Fibroblast of lung (primary cell): ENCODE data around the gene PDXK. TPM values are rescaled to one million over a fixed set of nuclear protein-coding genes. Genes with fewer than 3 reads are reported as not detected.

ENCODE experiments used
- DNase-seq, 2 donors: peaks; one replicate each; pipeline versions ENCODE4 v3.0.0 to v3.0.0-alpha.2; 2010; ENCODE audit warnings: low read depth in 2 of 2
- H2AFZ ChIP-seq: 2 replicates; pipeline ENCODE4 v1.5.1; 2012; ENCODE audit warnings: low read length, control low read depth, inconsistent platforms
- H3K27ac ChIP-seq: 2 replicates; pipeline ENCODE4 v1.5.1; 2011; ENCODE audit warnings: low read length, control low read depth; ENCODE audit not compliant: insufficient read depth
- H3K27me3 ChIP-seq: 2 replicates; pipeline ENCODE4 v1.5.1; 2011; ENCODE audit warnings: mild to moderate bottlenecking, low read length; ENCODE audit not compliant: control insufficient read depth, insufficient read depth
- H3K36me3 ChIP-seq: 2 replicates; pipeline ENCODE4 v1.5.1; 2011; ENCODE audit warnings: low read length; ENCODE audit not compliant: control insufficient read depth, insufficient read depth
- H3K4me1 ChIP-seq: 2 replicates; pipeline ENCODE4 v1.5.1; 2011; ENCODE audit warnings: low read length; ENCODE audit not compliant: control insufficient read depth, insufficient read depth; ENCODE audit errors: extremely low read depth
- H3K4me2 ChIP-seq: 2 replicates; pipeline ENCODE4 v1.5.1; 2011; ENCODE audit warnings: low read length, control low read depth; ENCODE audit not compliant: insufficient read depth; ENCODE audit errors: extremely low read depth
- H3K4me3 ChIP-seq, 4 experiments: fragments of 200-600 bp in 1 of 4; sonication (generic) in 1 of 4; replicated peaks in 1 of 4; 2 replicates each; pipeline ENCODE4 v1.5.1; 2011 to 2016; ENCODE audit warnings: low read length in 4 of 4, low read depth in 3 of 4, mild to moderate bottlenecking in 3 of 4, control low read depth in 2 of 4, inconsistent platforms in 1 of 4, mixed read lengths in 1 of 4; ENCODE audit not compliant: insufficient read depth in 1 of 4; ENCODE audit errors: control extremely low read depth in 1 of 4
- H3K79me2 ChIP-seq: 2 replicates; pipeline ENCODE4 v1.5.1; 2012; ENCODE audit warnings: mild to moderate bottlenecking, low read length, inconsistent platforms; ENCODE audit not compliant: control insufficient read depth, insufficient read depth
- H3K9ac ChIP-seq: 2 replicates; pipeline ENCODE4 v1.5.1; 2011; ENCODE audit warnings: mild to moderate bottlenecking, low read length, control low read depth; ENCODE audit not compliant: insufficient read depth
- H3K9me3 ChIP-seq: 2 replicates; pipeline ENCODE4 v1.5.1; 2012; ENCODE audit warnings: low read depth, low read length; ENCODE audit not compliant: control insufficient read depth, insufficient read depth
- H4K20me1 ChIP-seq: 2 replicates; pipeline ENCODE4 v1.5.1; 2011; ENCODE audit warnings: low read length; ENCODE audit not compliant: control insufficient read depth, insufficient read depth; ENCODE audit errors: extremely low read depth
- EZH2 ChIP-seq: IDR thresholded peaks from 2 replicates; pipeline ENCODE4 v1.5.1; 2012; ENCODE audit warnings: low read length, control low read depth, mild to moderate bottlenecking; ENCODE audit errors: missing control alignments
- polyA plus RNA-seq, 2 donors: library from polyadenylated mRNA; depleted of rRNA in 1 of 2; stranded (reverse) in 1 of 2; unstranded in 1 of 2; fragments of >200 nt; gene quantifications; 2 replicates each; pipeline ENCODE4 v1.2.1, GENCODE V29; 2011 to 2012; ENCODE audit warnings: missing spikeins in 1 of 2
- total RNA-seq: library from RNA; depleted of rRNA; stranded (reverse); fragments of >200 nt; gene quantifications from 2 replicates; pipeline ENCODE4 v1.2.1, GENCODE V29; 2014
- TF ChIP-seq, protein P1 (sequence below), 2 donors: IDR thresholded peaks in 1 of 2; conservative IDR thresholded peaks in 1 of 2; 1 replicate in 1 of 2; 2 replicates in 1 of 2; pipeline ENCODE4 v1.5.1; 2011 to 2012; ENCODE audit warnings: low read length in 2 of 2, control low read depth in 1 of 2, inconsistent platforms in 1 of 2, low read depth in 1 of 2, mild to moderate bottlenecking in 1 of 2

The PDXK gene
- total and polyA plus RNA-seq, 2 donors (not counting 1 experiment from before 2014, with no cell fraction given): 47.4 to 146 TPM

DNA sequence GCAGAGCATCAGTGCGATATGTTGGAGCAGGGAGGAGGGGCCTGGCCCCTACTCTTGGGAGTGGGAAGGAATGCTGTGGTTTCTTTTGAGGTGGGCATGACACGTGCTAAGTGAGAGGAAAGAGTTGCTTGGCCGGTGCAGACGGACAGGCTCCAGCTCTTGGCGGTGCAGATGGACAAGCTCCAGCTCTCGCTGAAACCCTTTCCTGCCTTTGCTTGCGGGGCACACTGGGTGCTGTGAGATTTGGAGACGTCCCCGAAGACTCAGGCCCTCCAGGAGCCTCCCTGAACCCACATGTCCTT lies 15.9 kb downstream of the PDXK start:
- no peak overlapping the region for H3K4me3 ChIP-seq
- no peaks in the 10 kb centered on the region for H3K27me3 ChIP-seq
- H3K79me2 ChIP-seq: peaks cover 26% of the 10 kb centered on the region
- peak overlapping the region; percentile 81 for H3K27ac ChIP-seq
- no peaks in the 10 kb centered on the region for H4K20me1 ChIP-seq
- H3K9me3 ChIP-seq: no peaks in the 10 kb centered on the region
- no peak overlapping the region for H3K9ac ChIP-seq
- H3K36me3 ChIP-seq: peaks cover 6% of the 10 kb centered on the region
- peaks cover 19% of the 10 kb centered on the region for H3K4me1 ChIP-seq
- peak overlapping the region; percentile 63 for H3K4me2 ChIP-seq
- H2AFZ ChIP-seq: no peak overlapping the region
- TF ChIP-seq, protein P1, sequence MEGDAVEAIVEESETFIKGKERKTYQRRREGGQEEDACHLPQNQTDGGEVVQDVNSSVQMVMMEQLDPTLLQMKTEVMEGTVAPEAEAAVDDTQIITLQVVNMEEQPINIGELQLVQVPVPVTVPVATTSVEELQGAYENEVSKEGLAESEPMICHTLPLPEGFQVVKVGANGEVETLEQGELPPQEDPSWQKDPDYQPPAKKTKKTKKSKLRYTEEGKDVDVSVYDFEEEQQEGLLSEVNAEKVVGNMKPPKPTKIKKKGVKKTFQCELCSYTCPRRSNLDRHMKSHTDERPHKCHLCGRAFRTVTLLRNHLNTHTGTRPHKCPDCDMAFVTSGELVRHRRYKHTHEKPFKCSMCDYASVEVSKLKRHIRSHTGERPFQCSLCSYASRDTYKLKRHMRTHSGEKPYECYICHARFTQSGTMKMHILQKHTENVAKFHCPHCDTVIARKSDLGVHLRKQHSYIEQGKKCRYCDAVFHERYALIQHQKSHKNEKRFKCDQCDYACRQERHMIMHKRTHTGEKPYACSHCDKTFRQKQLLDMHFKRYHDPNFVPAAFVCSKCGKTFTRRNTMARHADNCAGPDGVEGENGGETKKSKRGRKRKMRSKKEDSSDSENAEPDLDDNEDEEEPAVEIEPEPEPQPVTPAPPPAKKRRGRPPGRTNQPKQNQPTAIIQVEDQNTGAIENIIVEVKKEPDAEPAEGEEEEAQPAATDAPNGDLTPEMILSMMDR (conservative IDR thresholded peaks at IDR 0.05 in 1 of 2, IDR thresholded peaks at IDR 0.05 in 1 of 2; ENCODE audit: low read depth in 1 of 2, low read length in 2 of 2): no peak
- TF ChIP-seq EZH2: no peak
- DNase-seq: peak; percentile 71 to 87

DNA sequence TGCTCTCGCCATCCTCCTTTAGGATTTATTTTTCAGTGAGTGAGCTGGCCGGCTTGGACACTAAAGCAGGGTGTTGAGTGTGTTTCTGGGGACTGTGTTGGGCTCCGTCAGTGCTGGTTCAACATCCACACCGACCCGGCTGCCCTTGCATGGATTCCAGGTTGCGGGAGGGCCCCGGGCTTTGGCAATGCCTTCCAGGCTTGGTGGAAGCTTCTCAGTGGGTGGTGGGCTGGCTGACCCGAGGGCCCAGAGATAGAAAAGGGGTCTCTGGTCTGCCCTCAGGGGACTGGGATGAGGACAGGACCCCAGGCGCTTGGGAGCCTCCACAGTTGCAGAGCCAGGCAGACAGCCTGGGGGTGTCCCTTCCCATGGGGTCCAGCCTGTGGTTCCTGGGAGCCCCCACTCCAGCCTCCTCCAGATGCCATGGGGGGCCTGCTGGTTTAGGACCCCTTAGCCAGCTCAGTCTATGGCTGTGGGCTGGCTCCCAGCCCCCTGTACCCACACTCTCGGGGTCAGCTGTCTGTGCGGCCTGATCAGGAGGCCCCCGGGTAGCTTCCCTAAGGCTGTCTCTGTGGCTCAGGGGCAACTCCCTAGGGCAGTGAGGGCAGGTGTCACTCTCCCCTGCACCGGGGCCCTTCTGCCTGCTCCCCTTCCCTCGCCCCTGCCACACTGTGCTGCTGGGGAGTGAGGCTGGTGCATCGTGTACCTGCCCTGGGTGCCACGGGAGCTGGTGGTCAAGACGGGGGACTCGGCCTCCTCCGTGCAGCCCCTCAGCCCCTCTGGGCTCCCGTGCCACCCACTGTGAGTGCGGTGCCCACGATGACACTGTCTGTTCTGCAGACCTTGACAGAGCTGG lies 16.5 kb downstream of the PDXK start:
- Histone ChIP-seq H3K79me2 (peaks cover 22% of the 10 kb centered on the region), H3K36me3 (peaks cover 6% of the 10 kb centered on the region), H3K9me3 (no peaks in the 10 kb centered on the region), H3K27me3 (no peaks in the 10 kb centered on the region), H3K27ac (peak overlapping the region; percentile 81), H4K20me1 (no peaks in the 10 kb centered on the region), H3K4me1 (peaks cover 19% of the 10 kb centered on the region), H3K9ac (no peak overlapping the region), H2AFZ (no peak overlapping the region), H3K4me2 (peak overlapping the region; percentile 63), H3K4me3 (no peak overlapping the region)
- no peak for DNase-seq
- TF ChIP-seq EZH2: no peak

DNA sequence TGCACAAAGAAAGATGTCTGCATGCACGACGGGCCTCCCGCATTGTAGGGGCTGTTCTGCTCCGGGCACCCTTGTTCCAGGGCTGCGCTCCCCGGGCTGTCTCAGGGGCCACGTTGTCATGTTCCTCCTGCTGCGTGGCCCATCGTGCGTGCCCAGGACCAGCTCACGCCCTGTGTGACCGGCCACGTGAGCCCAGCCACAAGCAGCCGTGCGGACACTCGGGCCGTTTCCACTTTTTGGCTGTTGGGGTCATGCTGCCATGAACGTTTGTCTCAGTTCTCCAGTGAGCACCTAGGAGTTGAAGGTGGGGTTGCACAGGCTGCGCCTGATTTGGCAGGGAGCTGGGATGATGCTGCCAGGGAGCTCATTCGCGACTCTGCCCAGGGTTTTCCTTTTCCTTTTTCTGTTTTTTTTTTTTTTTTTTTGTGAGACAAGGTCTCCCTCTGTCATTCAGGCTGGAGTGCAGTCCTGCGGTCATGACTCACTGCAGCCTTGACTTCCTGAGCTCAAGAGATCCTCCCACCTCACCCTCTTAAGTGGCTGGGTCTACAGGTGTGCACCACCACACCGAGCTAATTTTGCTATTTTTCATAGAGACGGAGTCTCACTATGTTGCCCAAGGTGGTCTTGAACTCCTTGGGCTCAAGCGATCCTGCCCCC lies 17.4 kb downstream of the PDXK start:
- peak in 1 of 2 donors; percentile 62 for DNase-seq
- no peaks in the 10 kb centered on the region for H4K20me1 ChIP-seq
- peaks cover 16% of the 10 kb centered on the region for H3K79me2 ChIP-seq

More for the DNA sequence above, 17.4 kb downstream of the PDXK start:
- no peak overlapping the region for H3K4me2 ChIP-seq
- no peak for TF ChIP-seq EZH2
- TF ChIP-seq, protein P1 (conservative IDR thresholded peaks at IDR 0.05 in 1 of 2, IDR thresholded peaks at IDR 0.05 in 1 of 2; ENCODE audit: low read depth in 1 of 2, low read length in 2 of 2): no peak
- H3K9me3 ChIP-seq: no peaks in the 10 kb centered on the region
- no peak overlapping the region for H3K9ac ChIP-seq
- H3K4me1 ChIP-seq: peaks cover 19% of the 10 kb centered on the region
- no peak overlapping the region for H3K4me3 ChIP-seq
- no peaks in the 10 kb centered on the region for H3K27me3 ChIP-seq
- no peak overlapping the region for H3K27ac ChIP-seq
- peaks cover 6% of the 10 kb centered on the region for H3K36me3 ChIP-seq
- no peak overlapping the region for H2AFZ ChIP-seq
